Parathyroid adenoma (tissue), 2 donors: ENCODE results near the gene MBNL1.
A peak's percentile ranks its signal among the peaks of the same experiment; 100 is the strongest.

Source experiments
- H2AFZ ChIP-seq: fragments of 300-600 bp; sonication (generic); one replicate; pipeline ENCODE4 v1.7.0; 2017; ENCODE audit warnings: antibody characterized with exemption, mild to moderate bottlenecking
- H3K27ac ChIP-seq: fragments of 300-600 bp; sonication (generic); one replicate; pipeline ENCODE4 v1.7.0; 2017
- H3K27me3 ChIP-seq: fragments of 300-600 bp; sonication (generic); one replicate; pipeline ENCODE4 v1.7.0; 2017; ENCODE audit warnings: low read length; ENCODE audit not compliant: control insufficient read depth, insufficient read depth
- H3K36me3 ChIP-seq: fragments of 300-600 bp; sonication (generic); one replicate; pipeline ENCODE4 v1.7.0; 2017; ENCODE audit warnings: low read length; ENCODE audit not compliant: control insufficient read depth, insufficient read depth
- H3K4me1 ChIP-seq: fragments of 300-600 bp; sonication (generic); one replicate; pipeline ENCODE4 v1.7.0; 2017; ENCODE audit warnings: control low read depth
- H3K4me2 ChIP-seq: fragments of 300-600 bp; sonication (generic); one replicate; pipeline ENCODE4 v1.7.0; 2017; ENCODE audit warnings: low read length
- H3K4me3 ChIP-seq: fragments of 300-600 bp; sonication (generic); one replicate; pipeline ENCODE4 v1.7.0; 2017; ENCODE audit warnings: low read depth, low read length
- H3K79me2 ChIP-seq: fragments of 300-600 bp; sonication (generic); one replicate; pipeline ENCODE4 v1.7.0; 2017; ENCODE audit warnings: control low read depth
- H3K9ac ChIP-seq: fragments of 300-600 bp; sonication (generic); one replicate; pipeline ENCODE4 v1.7.0; 2017; ENCODE audit warnings: mild to moderate bottlenecking
- H3K9me3 ChIP-seq: fragments of 300-600 bp; sonication (generic); one replicate; pipeline ENCODE4 v1.7.0; 2017; ENCODE audit warnings: low read length; ENCODE audit not compliant: control insufficient read depth
- TF ChIP-seq, protein P1 (sequence below): fragments of 300-600 bp; sonication (generic); IDR thresholded peaks from one replicate; pipeline ENCODE4 v1.7.0; 2017; ENCODE audit warnings: antibody characterized with exemption, mild to moderate bottlenecking
- donor health status: primary hyperparathyroidism.

Gene MBNL1

DNA sequence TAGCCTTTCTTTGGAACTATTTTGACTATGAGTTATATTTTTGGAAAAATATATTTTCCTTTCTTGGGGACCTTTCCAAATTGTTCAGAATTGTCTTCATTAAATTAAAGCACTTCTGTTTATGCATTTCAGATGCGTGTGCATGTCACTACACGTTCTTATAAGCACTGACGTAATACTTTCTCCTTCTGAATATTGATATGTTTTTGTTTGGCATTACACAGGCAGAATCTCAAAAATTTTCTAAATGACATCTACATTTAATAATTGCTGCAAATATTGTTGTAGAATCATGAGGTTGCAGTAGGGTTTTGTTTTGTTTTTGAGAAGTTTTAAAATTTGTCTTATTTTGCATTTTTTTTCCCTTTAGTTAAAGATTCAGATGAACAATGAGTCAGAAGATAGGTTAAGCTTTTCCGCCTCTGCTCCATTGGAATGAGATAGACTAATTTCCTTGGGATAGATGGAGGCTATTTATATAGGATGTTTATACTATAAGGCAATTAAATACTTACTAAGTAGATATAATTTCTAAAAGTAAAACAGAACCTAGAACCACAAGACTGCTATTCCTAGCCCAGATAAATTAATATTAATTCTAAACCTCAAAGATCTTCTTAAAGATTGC lies 110.8 kb downstream of the MBNL1 start:
- Histone ChIP-seq H3K4me3 (no peak overlapping the region), H3K36me3 (no peaks in the 10 kb centered on the region), H3K4me1 (no peaks in the 10 kb centered on the region), H3K4me2 (no peak overlapping the region), H3K9me3 (no peaks in the 10 kb centered on the region), H3K9ac (no peak overlapping the region), H3K27me3 (no peaks in the 10 kb centered on the region), H3K27ac (no peak overlapping the region), H2AFZ (no peak overlapping the region), H3K79me2 (peaks cover 4% of the 10 kb centered on the region)
- TF ChIP-seq, protein P1, sequence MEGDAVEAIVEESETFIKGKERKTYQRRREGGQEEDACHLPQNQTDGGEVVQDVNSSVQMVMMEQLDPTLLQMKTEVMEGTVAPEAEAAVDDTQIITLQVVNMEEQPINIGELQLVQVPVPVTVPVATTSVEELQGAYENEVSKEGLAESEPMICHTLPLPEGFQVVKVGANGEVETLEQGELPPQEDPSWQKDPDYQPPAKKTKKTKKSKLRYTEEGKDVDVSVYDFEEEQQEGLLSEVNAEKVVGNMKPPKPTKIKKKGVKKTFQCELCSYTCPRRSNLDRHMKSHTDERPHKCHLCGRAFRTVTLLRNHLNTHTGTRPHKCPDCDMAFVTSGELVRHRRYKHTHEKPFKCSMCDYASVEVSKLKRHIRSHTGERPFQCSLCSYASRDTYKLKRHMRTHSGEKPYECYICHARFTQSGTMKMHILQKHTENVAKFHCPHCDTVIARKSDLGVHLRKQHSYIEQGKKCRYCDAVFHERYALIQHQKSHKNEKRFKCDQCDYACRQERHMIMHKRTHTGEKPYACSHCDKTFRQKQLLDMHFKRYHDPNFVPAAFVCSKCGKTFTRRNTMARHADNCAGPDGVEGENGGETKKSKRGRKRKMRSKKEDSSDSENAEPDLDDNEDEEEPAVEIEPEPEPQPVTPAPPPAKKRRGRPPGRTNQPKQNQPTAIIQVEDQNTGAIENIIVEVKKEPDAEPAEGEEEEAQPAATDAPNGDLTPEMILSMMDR = no peak

DNA sequence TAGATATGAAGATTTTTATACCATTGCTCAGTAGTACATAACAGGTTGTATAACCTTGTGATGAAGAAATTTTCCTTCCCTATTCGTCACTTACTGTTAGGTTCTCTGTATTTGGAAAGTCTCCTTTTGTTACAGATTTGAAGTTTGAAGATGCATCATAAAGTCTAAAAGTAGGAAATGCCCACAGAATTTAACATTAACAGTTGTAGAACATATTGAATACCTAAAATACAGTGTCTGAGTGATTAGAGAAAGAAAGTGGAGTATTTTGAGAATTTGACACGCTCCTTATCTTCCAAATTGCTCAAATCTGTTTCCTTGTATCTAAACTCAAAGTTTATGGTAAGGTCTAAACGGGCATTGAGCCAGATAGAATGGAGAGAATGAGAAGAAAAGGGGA lies 111.3 kb downstream of the MBNL1 start:
- peaks cover 4% of the 10 kb centered on the region for H3K79me2 ChIP-seq
- H2AFZ ChIP-seq = no peak overlapping the region
- no peak overlapping the region for H3K9ac ChIP-seq
- no peaks in the 10 kb centered on the region for H3K36me3 ChIP-seq
- H3K27me3 ChIP-seq = no peaks in the 10 kb centered on the region
- H3K9me3 ChIP-seq = no peaks in the 10 kb centered on the region
- no peak overlapping the region for H3K27ac ChIP-seq
- H3K4me2 ChIP-seq = no peak overlapping the region
- TF ChIP-seq, protein P1 = no peak
- no peak overlapping the region for H3K4me3 ChIP-seq
- no peaks in the 10 kb centered on the region for H3K4me1 ChIP-seq

- no peak overlapping the region for H3K4me3 ChIP-seq
- no peaks in the 10 kb centered on the region for H3K9me3 ChIP-seq
- H3K36me3 ChIP-seq = no peaks in the 10 kb centered on the region
- no peaks in the 10 kb centered on the region for H3K27me3 ChIP-seq
- H3K4me2 ChIP-seq = no peak overlapping the region
- H3K79me2 ChIP-seq = peaks cover 4% of the 10 kb centered on the region
- H3K9ac ChIP-seq = no peak overlapping the region
- H3K27ac ChIP-seq = peak overlapping the region; percentile 8
- H2AFZ ChIP-seq = no peak overlapping the region
- no peaks in the 10 kb centered on the region for H3K4me1 ChIP-seq
- TF ChIP-seq, protein P1 = no peak
Measured at GRCh38 chr3:152381881-152382295, 113.2 kb downstream of the MBNL1 start.

GRCh38 chr3:152382312-152383135 lies 113.8 kb downstream of the MBNL1 start:
- Histone ChIP-seq H3K4me1 (no peaks in the 10 kb centered on the region), H3K79me2 (peaks cover 4% of the 10 kb centered on the region), H3K4me2 (no peak overlapping the region), H3K27ac (peak overlapping the region; percentile 15), H3K9ac (no peak overlapping the region), H3K27me3 (no peaks in the 10 kb centered on the region), H3K9me3 (no peaks in the 10 kb centered on the region), H3K36me3 (no peaks in the 10 kb centered on the region), H3K4me3 (no peak overlapping the region), H2AFZ (no peak overlapping the region)
- TF ChIP-seq, protein P1 = no peak
